ENCODE results near the gene HPN.

GRCh38 chr19:35094656-35095055, 53.1 kb downstream of the HPN start:
- TF ChIP-seq, protein P1, sequence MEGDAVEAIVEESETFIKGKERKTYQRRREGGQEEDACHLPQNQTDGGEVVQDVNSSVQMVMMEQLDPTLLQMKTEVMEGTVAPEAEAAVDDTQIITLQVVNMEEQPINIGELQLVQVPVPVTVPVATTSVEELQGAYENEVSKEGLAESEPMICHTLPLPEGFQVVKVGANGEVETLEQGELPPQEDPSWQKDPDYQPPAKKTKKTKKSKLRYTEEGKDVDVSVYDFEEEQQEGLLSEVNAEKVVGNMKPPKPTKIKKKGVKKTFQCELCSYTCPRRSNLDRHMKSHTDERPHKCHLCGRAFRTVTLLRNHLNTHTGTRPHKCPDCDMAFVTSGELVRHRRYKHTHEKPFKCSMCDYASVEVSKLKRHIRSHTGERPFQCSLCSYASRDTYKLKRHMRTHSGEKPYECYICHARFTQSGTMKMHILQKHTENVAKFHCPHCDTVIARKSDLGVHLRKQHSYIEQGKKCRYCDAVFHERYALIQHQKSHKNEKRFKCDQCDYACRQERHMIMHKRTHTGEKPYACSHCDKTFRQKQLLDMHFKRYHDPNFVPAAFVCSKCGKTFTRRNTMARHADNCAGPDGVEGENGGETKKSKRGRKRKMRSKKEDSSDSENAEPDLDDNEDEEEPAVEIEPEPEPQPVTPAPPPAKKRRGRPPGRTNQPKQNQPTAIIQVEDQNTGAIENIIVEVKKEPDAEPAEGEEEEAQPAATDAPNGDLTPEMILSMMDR (IDR thresholded peaks at IDR 0.05; ENCODE audit: poor library complexity), result no peak
- no peak for TF ChIP-seq EZH2phosphoT487 (IDR thresholded peaks at IDR 0.05; ENCODE audit: low read depth, severe bottlenecking, unreplicated experiment)
